ENCODE measurements around the gene PAF1.
A peak's percentile ranks its signal among the peaks of the same experiment; 100 is the strongest.
"Not testable (repeated sequence)": the region's sequence is repeated elsewhere in the genome, so short reads cannot be mapped to it uniquely, and the experiment has no call there.

Gene PAF1

GRCh38 chr19:39381910-39382611 is 8.8 kb downstream of the PAF1 start:
- no CpG with 5 or more reads among the region's 10 CpGs for WGBS (ENCODE audit: extremely low coverage, insufficient coverage, insufficient read length)

DNA sequence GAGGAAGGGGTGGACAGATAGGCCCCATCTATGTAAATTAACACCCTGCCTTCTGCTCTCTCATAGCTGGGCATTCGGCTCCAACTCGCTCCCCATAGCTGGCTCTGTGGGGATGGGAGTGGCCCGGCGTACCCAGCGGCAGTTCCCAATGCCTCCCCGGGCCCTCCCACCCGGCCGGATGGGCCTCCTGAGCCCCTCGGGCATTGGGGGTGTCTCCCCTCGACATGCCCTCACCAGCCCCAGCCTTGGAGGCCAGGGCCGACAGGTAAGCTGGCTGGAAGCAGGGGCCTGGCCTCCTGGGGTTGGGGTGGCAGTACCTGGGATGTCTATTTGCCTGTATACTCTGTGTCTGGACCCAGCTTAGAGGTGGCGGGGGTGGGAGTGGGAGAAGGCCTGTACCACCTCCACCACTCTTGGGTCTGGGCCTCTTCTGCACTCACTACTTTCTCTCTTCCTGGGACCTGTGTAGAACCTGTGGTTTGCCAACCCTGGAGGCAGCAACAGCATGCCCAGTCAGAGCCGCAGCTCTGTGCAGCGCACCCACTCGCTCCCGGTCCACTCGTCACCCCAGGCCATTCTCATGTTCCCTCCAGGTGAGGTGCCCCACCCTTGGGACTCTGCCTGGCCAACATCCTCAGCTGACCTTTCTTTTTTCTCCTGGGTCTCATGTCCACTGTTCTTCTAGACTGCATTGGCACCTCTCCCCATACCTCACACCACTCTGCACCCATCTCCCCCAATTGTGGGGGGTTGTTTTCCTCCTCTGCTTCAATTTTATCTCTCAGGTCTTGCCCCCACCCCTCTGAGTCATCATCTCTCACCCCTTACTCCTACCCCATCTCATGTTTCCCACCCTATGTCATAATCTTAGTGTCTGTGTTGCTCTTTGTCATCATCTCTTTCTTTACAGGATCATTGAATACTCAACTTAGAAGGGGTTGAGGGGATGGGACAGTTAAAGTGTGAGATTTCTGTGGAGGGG is 10.1 kb downstream of the PAF1 start:
- Histone ChIP-seq H3K23ac (ENCODE audit: low read length) (no peak overlapping the region), H3K4me1 (ENCODE audit: control insufficient read depth in 1 of 2, insufficient read depth in 2 of 2, low read length in 2 of 2) (no peaks in the 10 kb centered on the region), H3K18ac (ENCODE audit: low read length) (no peak overlapping the region), H4K12ac (ENCODE audit: low read depth, low read length) (no peak overlapping the region), H2BK12ac (ENCODE audit: low read length) (no peak overlapping the region), H3K9ac (ENCODE audit: low read length) (no peak overlapping the region), H3K4me2 (ENCODE audit: low read length) (no peak overlapping the region), H3K36me3 (ENCODE audit: control insufficient read depth in 1 of 2, insufficient read depth in 2 of 2, low read length in 2 of 2) (peaks cover 80 to 94% of the 10 kb centered on the region in 2 experiments), H2BK5ac (ENCODE audit: low read depth, low read length, poor library complexity) (no peak overlapping the region), H3K79me1 (ENCODE audit: low read length) (no peaks in the 10 kb centered on the region), H4K91ac (ENCODE audit: low read depth, low read length) (no peak overlapping the region), H3K27me3 (ENCODE audit: insufficient read depth, low read length) (no peaks in the 10 kb centered on the region), H4K8ac (ENCODE audit: low read depth, low read length) (no peak overlapping the region), H3K4ac (ENCODE audit: low read depth, low read length) (no peak overlapping the region), H3K79me2 (ENCODE audit: control insufficient read depth, insufficient read depth, low read length, poor library complexity) (no peaks in the 10 kb centered on the region), H3K27ac (ENCODE audit: low read depth, low read length) (no peak overlapping the region), H3K9me3 (ENCODE audit: insufficient read depth, low read depth, low read length) (no peaks in the 10 kb centered on the region), H3K14ac (ENCODE audit: low read length) (no peak overlapping the region), H3K4me3 (ENCODE audit: low read depth, low read length) (no peak overlapping the region), H2BK120ac (ENCODE audit: insufficient read depth, low read length, poor library complexity) (no peak overlapping the region), H2AFZ (ENCODE audit: insufficient read depth, low read length, poor library complexity) (no peak overlapping the region), H2AK5ac (ENCODE audit: low read length) (no peak overlapping the region)
- no peak for DNase-seq
- no CpG with 5 or more reads among the region's 17 CpGs for WGBS (ENCODE audit: extremely low coverage, insufficient coverage, insufficient read length)

More at GRCh38 chr19:39381910-39382611, 8.8 kb downstream of the PAF1 start:
- Histone ChIP-seq H2AK5ac (ENCODE audit: low read length) (no peak overlapping the region), H3K4me3 (ENCODE audit: low read depth, low read length) (no peak overlapping the region), H3K4me2 (ENCODE audit: low read length) (no peak overlapping the region), H3K14ac (ENCODE audit: low read length) (no peak overlapping the region), H3K36me3 (ENCODE audit: control insufficient read depth in 1 of 2, insufficient read depth in 2 of 2, low read length in 2 of 2) (peaks cover 78 to 93% of the 10 kb centered on the region in 2 experiments), H3K9me3 (ENCODE audit: insufficient read depth, low read depth, low read length) (no peaks in the 10 kb centered on the region), H3K27me3 (ENCODE audit: insufficient read depth, low read length) (no peaks in the 10 kb centered on the region), H2BK120ac (ENCODE audit: insufficient read depth, low read length, poor library complexity) (no peak overlapping the region), H3K18ac (ENCODE audit: low read length) (no peak overlapping the region), H2AFZ (ENCODE audit: insufficient read depth, low read length, poor library complexity) (no peak overlapping the region), H2BK5ac (ENCODE audit: low read depth, low read length, poor library complexity) (no peak overlapping the region), H3K27ac (ENCODE audit: low read depth, low read length) (no peak overlapping the region), H2BK12ac (ENCODE audit: low read length) (no peak overlapping the region), H4K91ac (ENCODE audit: low read depth, low read length) (no peak overlapping the region), H3K4ac (ENCODE audit: low read depth, low read length) (no peak overlapping the region), H3K9ac (ENCODE audit: low read length) (no peak overlapping the region), H3K23ac (ENCODE audit: low read length) (no peak overlapping the region), H3K79me1 (ENCODE audit: low read length) (no peaks in the 10 kb centered on the region), H3K79me2 (ENCODE audit: control insufficient read depth, insufficient read depth, low read length, poor library complexity) (no peaks in the 10 kb centered on the region), H4K12ac (ENCODE audit: low read depth, low read length) (no peak overlapping the region), H3K4me1 (ENCODE audit: control insufficient read depth in 1 of 2, insufficient read depth in 2 of 2, low read length in 2 of 2) (no peaks in the 10 kb centered on the region), H4K8ac (ENCODE audit: low read depth, low read length) (no peak overlapping the region)
- peak in 1 of 2 donors; percentile 41 for DNase-seq

DNA sequence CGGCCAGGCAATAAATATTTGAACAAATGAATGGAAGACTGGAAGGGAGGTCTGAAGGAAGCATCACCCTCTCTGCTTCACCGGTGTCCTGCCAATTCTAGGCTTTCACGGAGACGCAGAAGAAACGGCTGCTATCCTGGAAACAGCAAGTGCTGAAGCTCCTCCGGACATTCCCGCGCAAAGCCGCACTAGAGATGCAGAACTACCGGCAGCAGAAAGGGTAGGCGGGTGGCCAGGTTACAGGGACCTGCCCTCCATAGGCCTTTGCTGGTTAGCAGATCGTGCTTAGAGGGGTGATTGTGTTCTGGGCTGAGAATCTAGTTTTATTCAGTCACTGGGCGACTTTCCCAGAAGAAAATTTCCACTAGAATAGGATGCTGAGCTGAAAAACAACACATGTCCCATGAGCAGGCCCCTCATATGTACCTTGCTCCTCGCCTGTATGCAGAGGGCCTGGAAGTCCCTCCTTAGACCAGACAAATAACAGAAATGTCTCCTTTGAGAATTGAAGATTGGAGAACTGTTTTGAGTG is 11.0 kb downstream of the PAF1 start:
- Histone ChIP-seq H4K8ac (ENCODE audit: low read depth, low read length) (no peak overlapping the region), H3K36me3 (ENCODE audit: control insufficient read depth in 1 of 2, insufficient read depth in 2 of 2, low read length in 2 of 2) (peaks cover 82 to 95% of the 10 kb centered on the region in 2 experiments), H2BK5ac (ENCODE audit: low read depth, low read length, poor library complexity) (no peak overlapping the region), H3K14ac (ENCODE audit: low read length) (no peak overlapping the region), H3K18ac (ENCODE audit: low read length) (no peak overlapping the region), H2AK5ac (ENCODE audit: low read length) (no peak overlapping the region), H2BK12ac (ENCODE audit: low read length) (no peak overlapping the region), H3K27me3 (ENCODE audit: insufficient read depth, low read length) (no peaks in the 10 kb centered on the region), H3K4me1 (ENCODE audit: control insufficient read depth in 1 of 2, insufficient read depth in 2 of 2, low read length in 2 of 2) (no peaks in the 10 kb centered on the region), H3K9ac (ENCODE audit: low read length) (no peak overlapping the region), H3K4me2 (ENCODE audit: low read length) (no peak overlapping the region), H3K79me1 (ENCODE audit: low read length) (no peaks in the 10 kb centered on the region), H2BK120ac (ENCODE audit: insufficient read depth, low read length, poor library complexity) (no peak overlapping the region), H3K9me3 (ENCODE audit: insufficient read depth, low read depth, low read length) (no peaks in the 10 kb centered on the region), H2AFZ (ENCODE audit: insufficient read depth, low read length, poor library complexity) (no peak overlapping the region), H4K91ac (ENCODE audit: low read depth, low read length) (no peak overlapping the region), H4K12ac (ENCODE audit: low read depth, low read length) (no peak overlapping the region), H3K79me2 (ENCODE audit: control insufficient read depth, insufficient read depth, low read length, poor library complexity) (no peaks in the 10 kb centered on the region), H3K23ac (ENCODE audit: low read length) (no peak overlapping the region), H3K4me3 (ENCODE audit: low read depth, low read length) (no peak overlapping the region), H3K27ac (ENCODE audit: low read depth, low read length) (no peak overlapping the region), H3K4ac (ENCODE audit: low read depth, low read length) (no peak overlapping the region)
- no peak for DNase-seq
- no CpG with 5 or more reads among the region's 14 CpGs for WGBS (ENCODE audit: extremely low coverage, insufficient coverage, insufficient read length)

- H3K4me2 ChIP-seq (ENCODE audit: low read length); H2AK5ac ChIP-seq (ENCODE audit: low read length); H2AFZ ChIP-seq (ENCODE audit: insufficient read depth, low read length, poor library complexity); H2BK120ac ChIP-seq (ENCODE audit: insufficient read depth, low read length, poor library complexity); H4K8ac ChIP-seq (ENCODE audit: low read depth, low read length); H3K4ac ChIP-seq (ENCODE audit: low read depth, low read length); H3K23ac ChIP-seq (ENCODE audit: low read length); H3K9me3 ChIP-seq (ENCODE audit: insufficient read depth, low read depth, low read length); H3K18ac ChIP-seq (ENCODE audit: low read length); H3K27me3 ChIP-seq (ENCODE audit: insufficient read depth, low read length); H3K4me3 ChIP-seq (ENCODE audit: low read depth, low read length); H3K79me1 ChIP-seq (ENCODE audit: low read length); H3K14ac ChIP-seq (ENCODE audit: low read length); H2BK5ac ChIP-seq (ENCODE audit: low read depth, low read length, poor library complexity); H3K27ac ChIP-seq (ENCODE audit: low read depth, low read length); H3K4me1 ChIP-seq (ENCODE audit: control insufficient read depth in 1 of 2, insufficient read depth in 2 of 2, low read length in 2 of 2); H3K9ac ChIP-seq (ENCODE audit: low read length); H4K12ac ChIP-seq (ENCODE audit: low read depth, low read length); H3K79me2 ChIP-seq (ENCODE audit: control insufficient read depth, insufficient read depth, low read length, poor library complexity); H2BK12ac ChIP-seq (ENCODE audit: low read length); DNase-seq; H4K91ac ChIP-seq (ENCODE audit: low read depth, low read length): not testable (repeated sequence)
- peaks cover 81 to 93% of the 10 kb centered on the region in 2 experiments for H3K36me3 ChIP-seq (ENCODE audit: control insufficient read depth in 1 of 2, insufficient read depth in 2 of 2, low read length in 2 of 2)
- no CpG with 5 or more reads among the region's 4 CpGs for WGBS (ENCODE audit: extremely low coverage, insufficient coverage, insufficient read length)
Observed at GRCh38 chr19:39379366-39379765, 11.5 kb downstream of the PAF1 start.
